Ovary (tissue), 9 donors: ENCODE data around the gene INSIG1. TPM values are rescaled to one million over a fixed set of nuclear protein-coding genes. Genes with fewer than 3 reads are reported as not detected.

Experiments
- DNase-seq, 5 donors: peaks; one replicate each; pipeline ENCODE4 v3.0.0-alpha.2; 2019 to 2020
- H3K27ac ChIP-seq, 2 donors: fragments of 200-600 bp; one replicate each; pipeline versions ENCODE4 v1.5.1 to v1.8.0; 2019 to 2022
- H3K27me3 ChIP-seq: fragments of 200-600 bp; one replicate; pipeline ENCODE4 v1.8.0; 2022
- H3K36me3 ChIP-seq: fragments of 200-600 bp; sonication (generic); one replicate; pipeline ENCODE4 v1.5.1; 2019
- H3K4me1 ChIP-seq: one replicate; pipeline ENCODE4 v1.8.1; 2013; ENCODE audit warnings: mild to moderate bottlenecking, moderate library complexity; ENCODE audit not compliant: insufficient read depth
- H3K4me3 ChIP-seq: fragments of 200-600 bp; sonication (generic); one replicate; pipeline ENCODE4 v1.5.1; 2017
- H3K9me3 ChIP-seq, 2 donors: fragments of 200-600 bp in 1 of 2; sonication (generic) in 1 of 2; one replicate each; pipeline versions ENCODE4 v1.5.1 to v1.8.1; 2013 to 2019; ENCODE audit warnings: mild to moderate bottlenecking in 1 of 2, moderate library complexity in 1 of 2
- CTCF ChIP-seq, 3 donors: fragments of 450-650 bp in 2 of 3; fragments of 200-600 bp in 1 of 3; IDR thresholded peaks; one replicate each; pipeline versions ENCODE4 v1.5.1 to v1.8.0; 2016 to 2022; ENCODE audit warnings: antibody characterized with exemption in 3 of 3, mild to moderate bottlenecking in 1 of 3
- EP300 ChIP-seq: sonication (generic); formaldehyde crosslinking; IDR thresholded peaks from one replicate; pipeline ENCODE4 v1.6.1; 2017; ENCODE audit warnings: antibody characterized with exemption
- POLR2A ChIP-seq: fragments of 450-650 bp; IDR thresholded peaks from one replicate; pipeline ENCODE4 v1.6.1; 2017; ENCODE audit warnings: antibody characterized with exemption, mild to moderate bottlenecking, moderate library complexity
- WGBS, 3 donors: extraction: QIAGEN DNeasy Blood & Tissue Kit in 1 of 3; methylation state at CpG; one replicate each; pipeline versions ENCODE4 v1.1.5 to v1.1.7; 2013 to 2017; 5-methylcytosine and 5-hydroxymethylcytosine counted together
- intact Hi-C, 4 donors: fragments of 100-400 bp; cut with DNase I; formaldehyde crosslinking; loops; one replicate each; pipeline versions ENCODE4 v1.11.0 to v1.15.1; 2022 to 2023
- polyA plus RNA-seq, 2 donors: library from polyadenylated mRNA; stranded (reverse); fragments of 200-250 nt in 1 of 2; fragments of 350-450 nt in 1 of 2; fragmentation: Illumina TruSeq in 1 of 2; extraction: RNeasy Lipid Tissue Mini Kit (QIAGEN cat#74804) in 1 of 2; gene quantifications; one replicate each; pipeline ENCODE4 v1.2.3, GENCODE V29; 2013 to 2014
- total RNA-seq, 7 donors: library from RNA; depleted of rRNA in 2 of 7; stranded (reverse); fragments of >200 nt in 2 of 7; fragmentation: NEBNext Ultra II Directional in 3 of 7; extraction: Animal tissue kit (Norgen Biotek cat#: 25700) in 3 of 7; gene quantifications; one replicate each; pipeline versions ENCODE4 v1.1.0 to v1.2.4, GENCODE V29; 2016 to 2023
- donor health status: DM: no; HTN: no; CAD: no; lungs with moderate emphysema.
- donor health status: DM: no; HTN: no; CAD: no.
- donor health status: Bipolar disorder and iron deficiency.
- donor health status: DM: yes; HTN: yes; CAD: no.
- donor health status: DM: no; HTN: no; CAD: no.
- donor health status: DM: yes; HTN: yes; CAD: no.

The INSIG1 gene
- total and polyA plus RNA-seq, 9 donors = 15.0 to 186 (median 30.5) TPM

- Histone ChIP-seq H3K36me3 (no peaks in the 10 kb centered on the region), H3K9me3 (no peaks in the 10 kb centered on the region), H3K4me3 (no peak overlapping the region), H3K4me1 (no peaks in the 10 kb centered on the region), H3K27me3 (no peaks in the 10 kb centered on the region), H3K27ac (no peak overlapping the region)
- no peak for TF ChIP-seq EP300
- no peak for TF ChIP-seq POLR2A
- TF ChIP-seq CTCF (IDR thresholded peaks at IDR 0.05) = no peak
- WGBS, 3 donors = 95 to 97% (median 96%) methylated on average over 3 of the region's 3 CpGs
- intact Hi-C loops = no loop called here
- DNase-seq = no peak
Observed at GRCh38 chr7:155318245-155318644, 20.6 kb downstream of the INSIG1 start.

GRCh38 chr7:155322530-155322929 is 24.9 kb downstream of the INSIG1 start:
- intact Hi-C loops = no loop called here
- no peaks in the 10 kb centered on the region for H3K4me1 ChIP-seq
- H3K9me3 ChIP-seq = no peaks in the 10 kb centered on the region
- 57 to 65% (median 63%) methylated on average over 10 of the region's 10 CpGs for WGBS, 3 donors
- TF ChIP-seq EP300 = no peak
- no peak for TF ChIP-seq CTCF (IDR thresholded peaks at IDR 0.05)
- TF ChIP-seq POLR2A = no peak
- H3K27me3 ChIP-seq = no peaks in the 10 kb centered on the region
- DNase-seq = no peak
- no peaks in the 10 kb centered on the region for H3K36me3 ChIP-seq
- no peak overlapping the region for H3K4me3 ChIP-seq
- H3K27ac ChIP-seq = no peak overlapping the region

GRCh38 chr7:155323001-155323638 is 25.4 kb downstream of the INSIG1 start:
- no peak for DNase-seq
- intact Hi-C loops = no loop called here
- Histone ChIP-seq H3K9me3 (no peaks in the 10 kb centered on the region), H3K27me3 (no peaks in the 10 kb centered on the region), H3K4me3 (no peak overlapping the region), H3K36me3 (no peaks in the 10 kb centered on the region), H3K4me1 (no peaks in the 10 kb centered on the region), H3K27ac (no peak overlapping the region)
- TF ChIP-seq CTCF (IDR thresholded peaks at IDR 0.05) = no peak
- TF ChIP-seq POLR2A = no peak
- TF ChIP-seq EP300 = no peak

GRCh38 chr7:155324012-155324917 is 26.6 kb downstream of the INSIG1 start:
- H3K36me3 ChIP-seq = no peaks in the 10 kb centered on the region
- 68 to 74% (median 71%) methylated on average over 19 of the region's 19 CpGs for WGBS, 3 donors
- H3K27ac ChIP-seq = no peak overlapping the region
- H3K27me3 ChIP-seq = no peaks in the 10 kb centered on the region
- no peak overlapping the region for H3K4me3 ChIP-seq
- no peak for TF ChIP-seq CTCF (IDR thresholded peaks at IDR 0.05)
- no peak for DNase-seq
- H3K9me3 ChIP-seq = no peaks in the 10 kb centered on the region
- intact Hi-C loops = no loop called here
- H3K4me1 ChIP-seq = no peaks in the 10 kb centered on the region
